HepG2 (cell line): Measurements from ENCODE around the gene LCTL. TPM values are rescaled to one million over a fixed set of nuclear protein-coding genes. Genes with fewer than 3 reads are reported as not detected.

ENCODE experiments used
- ADNP ChIP-seq: sonication (generic); formaldehyde crosslinking; IDR thresholded peaks from 2 replicates; pipeline ENCODE4 v1.4.0; 2020; ENCODE audit warnings: missing genetic modification reagents
- BCL3 ChIP-seq: sonication (generic); formaldehyde crosslinking; IDR thresholded peaks from 2 replicates; pipeline ENCODE4 v1.5.1; 2020; ENCODE audit warnings: mild to moderate bottlenecking, missing genetic modification reagents, moderate library complexity
- EHMT2 ChIP-seq: fragments of 200-600 bp; sonication (generic); IDR thresholded peaks from 2 replicates; pipeline ENCODE4 v1.7.0; 2017; ENCODE audit warnings: antibody characterized with exemption, low read depth, low read length, borderline replicate concordance
- ETV6 ChIP-seq: sonication (generic); formaldehyde crosslinking; conservative IDR thresholded peaks from 2 replicates; pipeline ENCODE4 v1.4.0; 2020; ENCODE audit warnings: missing genetic modification reagents
- GATA4 ChIP-seq: sonication (generic); IDR thresholded peaks from 2 replicates; pipeline ENCODE4 v1.6.1; 2016; ENCODE audit warnings: antibody characterized with exemption, low read depth, borderline replicate concordance
- HMGXB4 ChIP-seq, 2 experiments: sonication (generic) in 1 of 2; formaldehyde crosslinking in 1 of 2; IDR thresholded peaks; 2 replicates each; pipeline versions ENCODE4 v1.4.0 to v1.6.1; 2018 to 2020; ENCODE audit warnings: missing genetic modification reagents in 2 of 2, borderline replicate concordance in 1 of 2, low read depth in 1 of 2, mild to moderate bottlenecking in 1 of 2, missing biosample characterization in 1 of 2
- MED13 ChIP-seq: sonication (generic); formaldehyde crosslinking; IDR thresholded peaks from 2 replicates; pipeline ENCODE4 v1.5.0; 2020; ENCODE audit warnings: missing genetic modification reagents
- MED8 ChIP-seq: sonication (generic); formaldehyde crosslinking; IDR thresholded peaks from 2 replicates; pipeline ENCODE4 v1.8.1; 2023; ENCODE audit warnings: mild to moderate bottlenecking, missing genetic modification reagents; ENCODE audit not compliant: insufficient replicate concordance
- MZF1 ChIP-seq: sonication (generic); formaldehyde crosslinking; IDR thresholded peaks from 2 replicates; pipeline ENCODE4 v1.8.1; 2023; ENCODE audit warnings: mild to moderate bottlenecking, missing genetic modification reagents, borderline replicate concordance
- NCOR1 ChIP-seq: fragments of 200-600 bp; sonication (generic); IDR thresholded peaks from 2 replicates; pipeline ENCODE4 v1.7.0; 2017; ENCODE audit warnings: antibody characterized with exemption, low read length, borderline replicate concordance
- NFKB2 ChIP-seq: sonication (generic); formaldehyde crosslinking; IDR thresholded peaks from 2 replicates; pipeline ENCODE4 v1.4.0; 2020; ENCODE audit warnings: missing genetic modification reagents, borderline replicate concordance
- NRL ChIP-seq: sonication (generic); formaldehyde crosslinking; IDR thresholded peaks from 2 replicates; pipeline ENCODE4 v1.5.0; 2020; ENCODE audit warnings: missing genetic modification reagents, mild to moderate bottlenecking, moderate library complexity, borderline replicate concordance
- ONECUT2 ChIP-seq: sonication (generic); formaldehyde crosslinking; IDR thresholded peaks from 2 replicates; pipeline ENCODE4 v1.4.0; 2020; ENCODE audit warnings: missing genetic modification reagents
- RXRA ChIP-seq: sonication (generic); formaldehyde crosslinking; IDR thresholded peaks from 2 replicates; pipeline ENCODE4 v1.5.1; 2020; ENCODE audit warnings: missing genetic modification reagents
- SP140L ChIP-seq: sonication (generic); formaldehyde crosslinking; IDR thresholded peaks from 2 replicates; pipeline ENCODE4 v1.4.0; 2020; ENCODE audit warnings: missing genetic modification reagents, borderline replicate concordance
- ZBTB42 ChIP-seq: sonication (generic); formaldehyde crosslinking; IDR thresholded peaks from 2 replicates; pipeline ENCODE4 v1.5.0; 2020; ENCODE audit warnings: mild to moderate bottlenecking, missing genetic modification reagents
- ZKSCAN5 ChIP-seq: sonication (generic); formaldehyde crosslinking; IDR thresholded peaks from 2 replicates; pipeline ENCODE4 v1.5.1; 2020; ENCODE audit warnings: mild to moderate bottlenecking, missing genetic modification reagents
- ZNF564 ChIP-seq: sonication (generic); formaldehyde crosslinking; IDR thresholded peaks from 2 replicates; pipeline ENCODE4 v1.8.1; 2023; ENCODE audit warnings: mild to moderate bottlenecking, missing genetic modification reagents
- ZNF7 ChIP-seq: IDR thresholded peaks from 2 replicates; pipeline ENCODE4 v1.6.1; 2016; ENCODE audit warnings: missing biosample characterization, missing genetic modification reagents
- ZNF713 ChIP-seq: sonication (generic); formaldehyde crosslinking; IDR thresholded peaks from 2 replicates; pipeline ENCODE4 v1.4.0; 2020; ENCODE audit warnings: mild to moderate bottlenecking, missing genetic modification reagents
- ZNF878 ChIP-seq: sonication (generic); formaldehyde crosslinking; IDR thresholded peaks from 2 replicates; pipeline ENCODE4 v1.8.1; 2023; ENCODE audit warnings: mild to moderate bottlenecking, missing genetic modification reagents, moderate library complexity
- ZSCAN29 ChIP-seq: sonication (generic); formaldehyde crosslinking; conservative IDR thresholded peaks from 2 replicates; pipeline ENCODE4 v1.4.0; 2020; ENCODE audit warnings: mild to moderate bottlenecking, missing genetic modification reagents
- polyA plus RNA-seq, 8 experiments: library from polyadenylated mRNA; depleted of rRNA in 3 of 8; stranded (reverse) in 7 of 8; unstranded in 1 of 8; fragments of >200 nt; fragmentation: Illumina TruSeq in 4 of 8; extraction: Trizol in 4 of 8; gene quantifications; 2 replicates each; pipeline versions ENCODE4 v1.2.1 to v1.2.3, GENCODE V29; 2011 to 2016; ENCODE audit warnings: low read depth in 4 of 8, missing spikeins in 1 of 8, mixed read lengths in 1 of 8; ENCODE audit not compliant: insufficient read depth in 1 of 8
- total RNA-seq, 5 experiments: library from RNA; depleted of rRNA; stranded (reverse); fragments of >200 nt; fragmentation: Illumina TruSeq; extraction: Trizol; gene quantifications; 2 replicates each; pipeline ENCODE4 v1.2.3, GENCODE V29; 2016; ENCODE audit warnings: low read depth in 1 of 5
- TF ChIP-seq, protein P1 (sequence below): sonication (generic); formaldehyde crosslinking; IDR thresholded peaks from 2 replicates; pipeline ENCODE4 v1.5.0; 2020; ENCODE audit warnings: missing genetic modification reagents, mild to moderate bottlenecking, borderline replicate concordance
- TF ChIP-seq, protein P2 (sequence below): sonication (generic); formaldehyde crosslinking; IDR thresholded peaks from 2 replicates; pipeline ENCODE4 v1.4.0; 2020; ENCODE audit warnings: mild to moderate bottlenecking, missing genetic modification reagents

LCTL gene
- total and polyA plus RNA-seq, 2 of the 13 experiments (the other 11 are each of a cell fraction or from before 2014, with no cell fraction given) = 0.96 to 1.4 TPM

DNA sequence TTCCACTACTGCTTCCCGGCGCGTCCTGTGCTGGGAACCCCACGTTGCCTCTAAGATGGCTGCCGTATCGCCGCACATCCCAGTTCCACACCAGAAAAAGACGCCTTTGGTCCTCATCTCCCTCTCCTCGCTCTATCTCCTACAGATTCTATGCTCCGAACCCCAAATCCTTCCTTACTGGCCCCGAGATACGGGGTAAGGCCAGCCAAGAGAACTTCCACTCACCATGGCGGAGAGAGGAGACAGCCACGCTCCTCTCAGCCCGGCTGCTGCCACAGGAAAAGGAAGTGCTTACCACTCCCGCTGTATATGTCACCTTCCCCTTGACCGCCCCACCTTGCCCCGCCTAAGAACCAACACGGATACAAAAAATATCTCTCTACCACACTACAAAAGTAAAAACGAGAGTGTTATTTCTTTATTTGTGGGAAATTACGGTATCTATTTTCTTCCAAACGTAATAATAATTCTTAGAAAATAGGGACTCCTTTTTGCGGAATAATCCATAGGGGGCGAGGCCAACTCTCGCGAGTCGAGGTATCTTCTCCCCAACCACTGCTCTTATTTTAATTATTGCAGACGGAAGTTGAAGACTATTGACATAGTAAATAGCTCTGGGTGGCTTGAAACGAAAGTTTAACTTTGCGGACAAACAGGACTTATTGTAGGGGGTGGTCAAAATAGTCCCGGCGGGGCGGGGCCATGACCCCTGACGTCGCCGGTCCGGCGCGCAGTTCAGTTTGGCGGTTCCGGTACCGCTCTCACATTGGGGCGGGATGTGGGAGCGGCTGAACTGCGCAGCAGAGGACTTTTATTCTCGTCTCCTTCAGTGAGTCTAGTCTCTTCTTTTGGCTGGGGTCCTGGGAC is 61.0 kb downstream of the LCTL start, which contains the start of the genes RPL4 and ZWILCH (continued):
- TF ChIP-seq, protein P1, sequence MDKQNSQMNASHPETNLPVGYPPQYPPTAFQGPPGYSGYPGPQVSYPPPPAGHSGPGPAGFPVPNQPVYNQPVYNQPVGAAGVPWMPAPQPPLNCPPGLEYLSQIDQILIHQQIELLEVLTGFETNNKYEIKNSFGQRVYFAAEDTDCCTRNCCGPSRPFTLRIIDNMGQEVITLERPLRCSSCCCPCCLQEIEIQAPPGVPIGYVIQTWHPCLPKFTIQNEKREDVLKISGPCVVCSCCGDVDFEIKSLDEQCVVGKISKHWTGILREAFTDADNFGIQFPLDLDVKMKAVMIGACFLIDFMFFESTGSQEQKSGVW = no peak
- TF ChIP-seq ZNF878 (CRISPR knock-in tag) (no peak; the same call in 1 of the 2 replicates), ZSCAN29 (CRISPR knock-in tag) (no peak), GATA4 (peak; percentile 69; the same call in 1 of the 2 replicates), NCOR1 (peak; percentile 69; the same call in 1 of the 2 replicates), HMGXB4 (CRISPR knock-in tag; IDR thresholded peaks at IDR 0.05; ENCODE audit: borderline replicate concordance in 1 of 2, low read depth in 1 of 2) (peak; percentile 42 to 66; a peak in 3 of 4 replicates), NRL (CRISPR knock-in tag) (no peak), ZKSCAN5 (CRISPR knock-in tag) (no peak), EHMT2 (no peak), ETV6 (CRISPR knock-in tag) (no peak; the same call in 1 of the 2 replicates), SP140L (no peak), ZNF564 (CRISPR knock-in tag) (no peak), ZNF7 (CRISPR knock-in tag) (no peak), NFKB2 (CRISPR knock-in tag) (peak; percentile 54; the same call in 1 of the 2 replicates), MED8 (CRISPR knock-in tag) (no peak), ADNP (CRISPR knock-in tag) (no peak), ZBTB42 (CRISPR knock-in tag) (no peak), MED13 (no peak), BCL3 (CRISPR knock-in tag) (no peak; the same call in 1 of the 2 replicates), ONECUT2 (CRISPR knock-in tag) (no peak), ZNF713 (CRISPR knock-in tag) (no peak), RXRA (CRISPR knock-in tag) (0 out of 2 replicates have a peak, but pooled peaks have one; percentile 31), MZF1 (no peak)
- TF ChIP-seq, protein P2, sequence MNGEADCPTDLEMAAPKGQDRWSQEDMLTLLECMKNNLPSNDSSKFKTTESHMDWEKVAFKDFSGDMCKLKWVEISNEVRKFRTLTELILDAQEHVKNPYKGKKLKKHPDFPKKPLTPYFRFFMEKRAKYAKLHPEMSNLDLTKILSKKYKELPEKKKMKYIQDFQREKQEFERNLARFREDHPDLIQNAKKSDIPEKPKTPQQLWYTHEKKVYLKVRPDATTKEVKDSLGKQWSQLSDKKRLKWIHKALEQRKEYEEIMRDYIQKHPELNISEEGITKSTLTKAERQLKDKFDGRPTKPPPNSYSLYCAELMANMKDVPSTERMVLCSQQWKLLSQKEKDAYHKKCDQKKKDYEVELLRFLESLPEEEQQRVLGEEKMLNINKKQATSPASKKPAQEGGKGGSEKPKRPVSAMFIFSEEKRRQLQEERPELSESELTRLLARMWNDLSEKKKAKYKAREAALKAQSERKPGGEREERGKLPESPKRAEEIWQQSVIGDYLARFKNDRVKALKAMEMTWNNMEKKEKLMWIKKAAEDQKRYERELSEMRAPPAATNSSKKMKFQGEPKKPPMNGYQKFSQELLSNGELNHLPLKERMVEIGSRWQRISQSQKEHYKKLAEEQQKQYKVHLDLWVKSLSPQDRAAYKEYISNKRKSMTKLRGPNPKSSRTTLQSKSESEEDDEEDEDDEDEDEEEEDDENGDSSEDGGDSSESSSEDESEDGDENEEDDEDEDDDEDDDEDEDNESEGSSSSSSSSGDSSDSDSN (CRISPR knock-in tag) = no peak
